ENCODE data around the gene PMEPA1. TPM values are rescaled to one million over a fixed set of nuclear protein-coding genes. Genes with fewer than 3 reads are reported as not detected.
A peak's percentile ranks its signal among the peaks of the same experiment; 100 is the strongest.

Gene PMEPA1
- total RNA-seq, 1 donor from 2014 or later, result 56.8 TPM

GRCh38 chr20:57690525-57690924 lies 19.3 kb downstream of the PMEPA1 start:
- Histone ChIP-seq H3K27me3 (no peaks in the 10 kb centered on the region), H3K4me1 (peaks cover 42 to 86% of the 10 kb centered on the region in 2 donors), H3K27ac (peak overlapping the region; percentile 77 to 79), H3K36me3 (no peaks in the 10 kb centered on the region), H3K9me3 (no peaks in the 10 kb centered on the region), H3K4me3 (peak overlapping the region in 1 of 2 donors; percentile 43)
- no peak for DNase-seq (ENCODE audit: low spot score in 2 of 2)
- intact Hi-C loops (cut with DNase I), result loop anchor here (10.0 kb wide), 1 partner anchor 296 kb away; the partner anchor contains the start of gene RBM38
- TF ChIP-seq, protein P1, sequence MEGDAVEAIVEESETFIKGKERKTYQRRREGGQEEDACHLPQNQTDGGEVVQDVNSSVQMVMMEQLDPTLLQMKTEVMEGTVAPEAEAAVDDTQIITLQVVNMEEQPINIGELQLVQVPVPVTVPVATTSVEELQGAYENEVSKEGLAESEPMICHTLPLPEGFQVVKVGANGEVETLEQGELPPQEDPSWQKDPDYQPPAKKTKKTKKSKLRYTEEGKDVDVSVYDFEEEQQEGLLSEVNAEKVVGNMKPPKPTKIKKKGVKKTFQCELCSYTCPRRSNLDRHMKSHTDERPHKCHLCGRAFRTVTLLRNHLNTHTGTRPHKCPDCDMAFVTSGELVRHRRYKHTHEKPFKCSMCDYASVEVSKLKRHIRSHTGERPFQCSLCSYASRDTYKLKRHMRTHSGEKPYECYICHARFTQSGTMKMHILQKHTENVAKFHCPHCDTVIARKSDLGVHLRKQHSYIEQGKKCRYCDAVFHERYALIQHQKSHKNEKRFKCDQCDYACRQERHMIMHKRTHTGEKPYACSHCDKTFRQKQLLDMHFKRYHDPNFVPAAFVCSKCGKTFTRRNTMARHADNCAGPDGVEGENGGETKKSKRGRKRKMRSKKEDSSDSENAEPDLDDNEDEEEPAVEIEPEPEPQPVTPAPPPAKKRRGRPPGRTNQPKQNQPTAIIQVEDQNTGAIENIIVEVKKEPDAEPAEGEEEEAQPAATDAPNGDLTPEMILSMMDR (IDR thresholded peaks at IDR 0.05), result no peak

DNA sequence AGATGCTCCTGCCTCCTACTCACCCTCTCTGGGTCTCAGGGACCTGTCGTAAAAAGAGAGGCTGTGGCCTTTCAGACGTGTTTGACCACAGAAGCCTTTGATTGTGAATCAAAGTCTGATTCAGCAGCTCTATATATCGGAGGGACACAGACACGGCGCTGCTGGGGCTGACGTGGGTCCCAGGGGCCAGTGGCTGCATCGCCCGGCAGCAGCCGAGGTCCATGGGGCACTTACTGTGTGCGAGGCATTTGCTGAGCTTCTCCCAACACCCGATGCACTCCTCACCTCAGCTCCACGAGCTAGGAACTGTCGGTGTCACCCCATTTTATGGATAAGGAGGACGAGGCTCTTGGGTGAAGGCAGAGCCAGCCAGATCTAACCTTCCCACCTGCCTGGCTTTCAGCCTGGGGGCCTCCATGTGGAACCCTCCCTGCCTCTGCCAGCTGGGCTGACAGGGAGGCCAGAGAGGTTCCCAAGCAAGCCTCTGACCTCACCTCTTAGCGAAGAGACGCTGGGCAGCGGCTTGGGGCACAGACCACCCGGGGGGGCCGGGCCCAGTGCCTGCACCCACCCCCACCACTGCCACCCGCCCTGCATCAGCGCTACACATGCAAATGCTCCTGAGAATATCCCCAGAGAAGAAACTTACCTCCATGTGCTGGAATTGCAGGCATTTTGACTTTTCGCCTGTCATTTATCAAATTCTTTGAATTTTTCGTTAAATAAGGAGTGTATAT lies 19.9 kb downstream of the PMEPA1 start:
- no peak for DNase-seq (ENCODE audit: low spot score in 2 of 2)
- no peaks in the 10 kb centered on the region for H3K9me3 ChIP-seq
- no peaks in the 10 kb centered on the region for H3K36me3 ChIP-seq
- H3K27ac ChIP-seq, result peak overlapping the region; percentile 77 to 79
- TF ChIP-seq, protein P1 (IDR thresholded peaks at IDR 0.05), result no peak
- H3K4me3 ChIP-seq, result peak overlapping the region; percentile 18 to 43
- intact Hi-C loops (cut with DNase I), result loop anchor here (10.0 kb wide), 1 partner anchor 295 kb away; the partner anchor contains the start of gene RBM38
- peaks cover 42 to 86% of the 10 kb centered on the region in 2 donors for H3K4me1 ChIP-seq
- no peaks in the 10 kb centered on the region for H3K27me3 ChIP-seq

GRCh38 chr20:57688864-57689263 lies 21.0 kb downstream of the PMEPA1 start:
- Histone ChIP-seq H3K9me3 (no peaks in the 10 kb centered on the region), H3K27me3 (no peaks in the 10 kb centered on the region), H3K36me3 (no peaks in the 10 kb centered on the region), H3K4me1 (peaks cover 47 to 87% of the 10 kb centered on the region in 2 donors), H3K4me3 (peak overlapping the region in 1 of 2 donors; percentile 43), H3K27ac (peak overlapping the region; percentile 77 to 79)
- peak in 1 of 2 donors; percentile 83 for DNase-seq (ENCODE audit: low spot score in 2 of 2)
- TF ChIP-seq, protein P1 (IDR thresholded peaks at IDR 0.05), result no peak
- intact Hi-C loops (cut with DNase I), result no loop called here

DNA sequence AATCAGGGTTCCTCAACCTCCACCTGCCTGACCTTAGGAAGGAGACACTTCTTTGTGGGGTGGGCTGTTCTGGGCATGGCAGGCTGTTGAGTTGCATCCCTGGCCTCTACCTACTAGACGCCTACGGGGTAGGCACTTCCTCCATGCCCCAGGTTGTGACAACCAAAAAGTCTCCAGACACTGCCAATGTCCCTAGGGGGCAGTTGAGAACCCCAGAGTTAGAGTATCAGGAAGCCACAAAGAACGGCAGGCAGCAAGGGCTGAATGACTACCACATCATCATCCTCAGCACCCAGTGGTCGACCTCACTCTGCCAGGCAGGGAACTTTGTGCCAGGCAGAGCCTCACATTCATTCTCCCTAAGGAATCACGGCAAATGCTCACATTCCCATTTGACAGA lies 21.5 kb downstream of the PMEPA1 start:
- Histone ChIP-seq H3K27ac (peak overlapping the region; percentile 77 to 79), H3K9me3 (no peaks in the 10 kb centered on the region), H3K36me3 (no peaks in the 10 kb centered on the region), H3K4me3 (peak overlapping the region in 1 of 2 donors; percentile 43), H3K27me3 (no peaks in the 10 kb centered on the region), H3K4me1 (peaks cover 50 to 85% of the 10 kb centered on the region in 2 donors)
- no peak for DNase-seq (ENCODE audit: low spot score in 2 of 2)
- TF ChIP-seq, protein P1 (IDR thresholded peaks at IDR 0.05), result no peak
- intact Hi-C loops (cut with DNase I), result no loop called here

GRCh38 chr20:57686931-57687652 lies 22.7 kb downstream of the PMEPA1 start:
- no peaks in the 10 kb centered on the region for H3K27me3 ChIP-seq
- no peak for DNase-seq (ENCODE audit: low spot score in 2 of 2)
- TF ChIP-seq, protein P1 (IDR thresholded peaks at IDR 0.05), result no peak
- H3K9me3 ChIP-seq, result no peaks in the 10 kb centered on the region
- intact Hi-C loops (cut with DNase I), result no loop called here
- H3K4me1 ChIP-seq, result peaks cover 46 to 86% of the 10 kb centered on the region in 2 donors
- no peak overlapping the region for H3K4me3 ChIP-seq
- no peaks in the 10 kb centered on the region for H3K36me3 ChIP-seq
- peak overlapping the region; percentile 77 to 79 for H3K27ac ChIP-seq
